ENCODE measurements around the gene IAH1. TPM values are rescaled to one million over a fixed set of nuclear protein-coding genes. Genes with fewer than 3 reads are reported as not detected.

IAH1 gene
- total RNA-seq, 1 donor from 2014 or later, result 85.9 TPM

GRCh38 chr2:9518163-9518562 is 43.8 kb downstream of the IAH1 start:
- ATAC-seq, result no peak
- DNase-seq (ENCODE audit: missing footprints), result no peak
- intact Hi-C loops (cut with DNase I), result no loop called here

- no peak for DNase-seq (ENCODE audit: missing footprints)
- intact Hi-C loops (cut with DNase I), result no loop called here
- no peak for ATAC-seq
Measured at GRCh38 chr2:9518780-9519179, 44.4 kb downstream of the IAH1 start.

- no peak for ATAC-seq
- intact Hi-C loops (cut with DNase I), result no loop called here
- DNase-seq (ENCODE audit: missing footprints), result no peak
Measured at GRCh38 chr2:9519250-9519649, 44.9 kb downstream of the IAH1 start.

GRCh38 chr2:9524291-9524690 is 49.9 kb downstream of the IAH1 start:
- intact Hi-C loops (cut with DNase I), result no loop called here
- ATAC-seq (no peak), DNase-seq (ENCODE audit: missing footprints) (no peak)

- intact Hi-C loops (cut with DNase I), result no loop called here
- DNase-seq (ENCODE audit: missing footprints) (no peak), ATAC-seq (no peak)
Measured at GRCh38 chr2:9525266-9525665, 50.9 kb downstream of the IAH1 start.

GRCh38 chr2:9527995-9528787 is 53.8 kb downstream of the IAH1 start:
- intact Hi-C loops (cut with DNase I), result no loop called here
- DNase-seq (ENCODE audit: missing footprints) (no peak), ATAC-seq (no peak)

- DNase-seq (ENCODE audit: missing footprints) (no peak), ATAC-seq (no peak)
- intact Hi-C loops (cut with DNase I), result no loop called here
Measured at GRCh38 chr2:9532421-9532820, 58.1 kb downstream of the IAH1 start.

- no peak for ATAC-seq
- DNase-seq (ENCODE audit: missing footprints), result no peak
- intact Hi-C loops (cut with DNase I), result no loop called here
Measured at GRCh38 chr2:9533663-9534062, 59.3 kb downstream of the IAH1 start.

- no peak for DNase-seq (ENCODE audit: missing footprints)
- intact Hi-C loops (cut with DNase I), result no loop called here
- ATAC-seq, result no peak
Measured at GRCh38 chr2:9535177-9535576, 60.8 kb downstream of the IAH1 start.

- no peak for DNase-seq (ENCODE audit: missing footprints)
- ATAC-seq, result no peak
- intact Hi-C loops (cut with DNase I), result no loop called here
Measured at GRCh38 chr2:9536504-9536903, 62.2 kb downstream of the IAH1 start.

- peak; percentile 52 for ATAC-seq
- intact Hi-C loops (cut with DNase I), result no loop called here
- DNase-seq (ENCODE audit: missing footprints), result no peak
Measured at GRCh38 chr2:9538000-9538507, 63.7 kb downstream of the IAH1 start.

Other genes with a start within 250 kb of the IAH1 start
- gene ITGB1BP1, start 51.0 kb upstream of the IAH1 start, total RNA-seq, result 93.1 TPM
- gene CPSF3, start 50.9 kb upstream of the IAH1 start, total RNA-seq, result 16.5 TPM
- gene ADAM17, start 81.3 kb downstream of the IAH1 start, total RNA-seq, result 13.5 TPM
- 116 TPM for gene YWHAQ, start 156.4 kb downstream of the IAH1 start, total RNA-seq